RWPE2 (cell line): Measurements from ENCODE around the gene SNAPC3.
"Not testable (repeated sequence)": the region's sequence is repeated elsewhere in the genome, so short reads cannot be mapped to it uniquely, and the experiment has no call there.

Experiments used
- ATAC-seq: fragments of 200-7000 bp; cut with Tn5 transposase; 3 replicates; pipeline ENCODE4 v1.9.1; 2021; ENCODE audit warnings: low read depth
- DNase-seq: peaks from one replicate; pipeline ENCODE4 v3.0.0-alpha.2; 2020; ENCODE audit warnings: low spot score
- H3K27ac ChIP-seq: fragments of 450-650 bp; 2 replicates; pipeline ENCODE4 v1.5.1; 2017; ENCODE audit warnings: mild to moderate bottlenecking; ENCODE audit not compliant: poor library complexity, severe bottlenecking
- H3K27me3 ChIP-seq: fragments of 250-450 bp; sonication (Bioruptor Pico); 2 replicates; pipeline ENCODE4 v1.5.1; 2021; ENCODE audit warnings: mild to moderate bottlenecking, moderate library complexity; ENCODE audit not compliant: insufficient read depth, poor library complexity, severe bottlenecking
- H3K36me3 ChIP-seq: fragments of 250-450 bp; sonication (Bioruptor Pico); 2 replicates; pipeline ENCODE4 v1.5.1; 2020; ENCODE audit warnings: low read depth, mild to moderate bottlenecking, moderate library complexity
- H3K4me1 ChIP-seq: fragments of 250-450 bp; sonication (Bioruptor Pico); 2 replicates; pipeline ENCODE4 v1.5.1; 2021; ENCODE audit warnings: mild to moderate bottlenecking, moderate library complexity; ENCODE audit not compliant: insufficient read depth, poor library complexity, severe bottlenecking
- H3K4me3 ChIP-seq: fragments of 250-450 bp; sonication (Bioruptor Pico); 2 replicates; pipeline ENCODE4 v1.5.1; 2021; ENCODE audit warnings: mild to moderate bottlenecking, moderate library complexity; ENCODE audit not compliant: severe bottlenecking
- H3K9me3 ChIP-seq: fragments of 250-450 bp; sonication (Bioruptor Pico); 2 replicates; pipeline ENCODE4 v1.5.1; 2021; ENCODE audit warnings: mild to moderate bottlenecking, moderate library complexity; ENCODE audit not compliant: severe bottlenecking
- TF ChIP-seq, protein P1 (sequence below): fragments of 450-650 bp; IDR thresholded peaks from one replicate; pipeline ENCODE4 v1.5.1; 2017; ENCODE audit warnings: mild to moderate bottlenecking, moderate library complexity; ENCODE audit not compliant: poor library complexity, severe bottlenecking

Gene SNAPC3

DNA sequence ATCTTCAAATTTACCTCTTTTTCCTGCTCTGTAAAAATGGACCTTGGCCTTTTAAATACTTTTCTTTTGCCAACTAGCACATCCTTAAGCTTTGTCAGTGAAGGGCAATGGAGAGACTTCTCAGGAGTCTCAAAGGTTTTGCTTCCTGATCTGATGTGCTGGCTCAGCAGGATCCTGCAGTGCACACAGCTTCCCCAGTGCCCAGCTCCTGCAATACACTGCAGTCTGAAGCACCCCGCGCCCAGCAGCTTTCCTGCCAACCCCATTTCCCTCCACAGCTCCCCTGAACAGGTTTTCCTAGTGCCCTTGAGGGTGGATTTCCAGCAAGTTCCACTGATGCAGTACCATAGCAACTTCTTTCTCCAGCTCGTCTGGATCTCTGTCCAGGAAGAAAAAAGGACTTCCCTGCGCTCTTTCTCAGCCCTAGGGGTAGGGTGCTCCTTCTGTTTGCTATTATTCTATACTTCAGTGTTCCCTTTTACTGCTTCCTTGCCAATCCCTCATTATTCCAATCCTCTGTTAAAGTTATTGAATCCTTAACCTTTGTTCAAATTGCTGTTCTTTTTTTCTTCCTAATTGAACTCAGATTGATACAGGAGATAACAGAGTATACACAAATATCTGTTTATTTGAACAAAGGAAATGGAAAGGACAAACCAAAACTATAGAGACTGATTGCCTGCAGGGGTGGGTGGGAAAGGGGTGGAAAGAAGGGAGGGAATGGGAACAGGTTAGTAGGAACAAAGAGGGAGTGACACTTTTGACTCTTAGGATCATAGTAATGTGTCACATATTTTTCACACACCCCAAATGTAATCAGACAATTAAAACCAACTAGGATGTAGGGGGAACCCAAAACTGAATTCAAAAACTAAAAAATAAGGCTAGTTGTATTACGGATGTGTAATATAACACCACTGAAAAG lies 8.5 kb downstream of the SNAPC3 start:
- ATAC-seq (peak; percentile 46; the same call in 2 of the 3 replicates), DNase-seq (no peak)
- Histone ChIP-seq H3K4me1 (no peaks in the 10 kb centered on the region), H3K4me3 (no peak overlapping the region), H3K27ac (no peak overlapping the region), H3K27me3 (no peaks in the 10 kb centered on the region), H3K36me3 (peaks cover 69% of the 10 kb centered on the region), H3K9me3 (no peaks in the 10 kb centered on the region)
- TF ChIP-seq, protein P1, sequence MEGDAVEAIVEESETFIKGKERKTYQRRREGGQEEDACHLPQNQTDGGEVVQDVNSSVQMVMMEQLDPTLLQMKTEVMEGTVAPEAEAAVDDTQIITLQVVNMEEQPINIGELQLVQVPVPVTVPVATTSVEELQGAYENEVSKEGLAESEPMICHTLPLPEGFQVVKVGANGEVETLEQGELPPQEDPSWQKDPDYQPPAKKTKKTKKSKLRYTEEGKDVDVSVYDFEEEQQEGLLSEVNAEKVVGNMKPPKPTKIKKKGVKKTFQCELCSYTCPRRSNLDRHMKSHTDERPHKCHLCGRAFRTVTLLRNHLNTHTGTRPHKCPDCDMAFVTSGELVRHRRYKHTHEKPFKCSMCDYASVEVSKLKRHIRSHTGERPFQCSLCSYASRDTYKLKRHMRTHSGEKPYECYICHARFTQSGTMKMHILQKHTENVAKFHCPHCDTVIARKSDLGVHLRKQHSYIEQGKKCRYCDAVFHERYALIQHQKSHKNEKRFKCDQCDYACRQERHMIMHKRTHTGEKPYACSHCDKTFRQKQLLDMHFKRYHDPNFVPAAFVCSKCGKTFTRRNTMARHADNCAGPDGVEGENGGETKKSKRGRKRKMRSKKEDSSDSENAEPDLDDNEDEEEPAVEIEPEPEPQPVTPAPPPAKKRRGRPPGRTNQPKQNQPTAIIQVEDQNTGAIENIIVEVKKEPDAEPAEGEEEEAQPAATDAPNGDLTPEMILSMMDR = no peak

- H3K27ac ChIP-seq = no peak overlapping the region
- H3K27me3 ChIP-seq = no peaks in the 10 kb centered on the region
- H3K9me3 ChIP-seq = no peaks in the 10 kb centered on the region
- peaks cover 59% of the 10 kb centered on the region for H3K36me3 ChIP-seq
- TF ChIP-seq, protein P1 = no peak
- H3K4me1 ChIP-seq = no peaks in the 10 kb centered on the region
- H3K4me3 ChIP-seq = no peak overlapping the region
- ATAC-seq = no peak
- DNase-seq = no peak
These were observed 10.5 kb downstream of the SNAPC3 start for GRCh38 chr9:15433191-15433590.

DNA sequence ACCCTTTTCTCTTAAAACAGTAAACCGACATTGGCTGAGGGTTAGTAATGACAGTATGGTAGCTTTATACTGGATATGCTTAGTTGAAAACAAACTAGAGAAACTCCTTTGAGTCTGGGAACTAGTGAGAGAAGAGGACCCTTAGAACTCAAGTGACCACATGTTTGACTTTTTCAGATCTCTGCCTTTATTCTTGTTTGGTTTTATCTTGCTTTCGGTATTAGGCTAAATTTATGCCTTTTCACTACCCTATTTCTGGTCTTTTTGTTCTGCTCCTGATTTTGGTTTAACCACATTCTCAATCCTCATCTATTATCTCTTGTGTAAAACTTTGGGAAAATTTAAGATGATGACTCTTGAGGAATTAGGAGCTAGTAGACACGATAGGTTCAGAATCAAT lies 11.0 kb downstream of the SNAPC3 start:
- H3K9me3 ChIP-seq = no peaks in the 10 kb centered on the region
- peaks cover 62% of the 10 kb centered on the region for H3K36me3 ChIP-seq
- TF ChIP-seq, protein P1 = no peak
- H3K4me1 ChIP-seq = no peaks in the 10 kb centered on the region
- no peak overlapping the region for H3K27ac ChIP-seq
- H3K4me3 ChIP-seq = no peak overlapping the region
- ATAC-seq (no peak), DNase-seq (no peak)
- no peaks in the 10 kb centered on the region for H3K27me3 ChIP-seq

GRCh38 chr9:15438891-15439290 lies 16.2 kb downstream of the SNAPC3 start:
- no peaks in the 10 kb centered on the region for H3K4me1 ChIP-seq
- H3K27me3 ChIP-seq = no peaks in the 10 kb centered on the region
- DNase-seq (no peak), ATAC-seq (no peak)
- H3K4me3 ChIP-seq = no peak overlapping the region
- H3K36me3 ChIP-seq = peaks cover 60% of the 10 kb centered on the region
- H3K27ac ChIP-seq = no peak overlapping the region
- no peaks in the 10 kb centered on the region for H3K9me3 ChIP-seq
- TF ChIP-seq, protein P1 = no peak

DNA sequence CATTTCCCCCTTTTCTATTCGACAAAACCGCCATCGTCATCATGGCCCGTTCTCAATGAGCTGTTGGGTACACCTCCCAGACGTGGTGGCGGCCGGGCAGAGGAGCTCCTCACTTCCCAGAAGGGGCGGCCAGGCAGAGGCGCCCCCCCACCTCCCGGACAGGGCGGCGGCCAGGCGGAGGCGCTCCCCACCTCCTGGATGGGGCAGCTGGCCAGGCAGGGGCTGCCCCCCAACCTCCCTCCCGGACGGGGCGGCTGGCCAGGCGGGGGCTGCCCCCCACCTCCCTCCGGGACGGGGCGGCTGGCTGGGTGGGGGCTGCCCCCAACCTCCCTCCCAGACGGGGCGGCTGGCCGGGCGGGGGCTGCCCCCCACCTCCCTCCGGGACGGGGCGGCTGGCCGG lies 19.2 kb downstream of the SNAPC3 start:
- H3K36me3 ChIP-seq = peaks cover 68% of the 10 kb centered on the region
- DNase-seq, ATAC-seq, H3K4me3 ChIP-seq, H3K27me3 ChIP-seq, H3K27ac ChIP-seq, H3K4me1 ChIP-seq, H3K9me3 ChIP-seq: not testable (repeated sequence)

DNA sequence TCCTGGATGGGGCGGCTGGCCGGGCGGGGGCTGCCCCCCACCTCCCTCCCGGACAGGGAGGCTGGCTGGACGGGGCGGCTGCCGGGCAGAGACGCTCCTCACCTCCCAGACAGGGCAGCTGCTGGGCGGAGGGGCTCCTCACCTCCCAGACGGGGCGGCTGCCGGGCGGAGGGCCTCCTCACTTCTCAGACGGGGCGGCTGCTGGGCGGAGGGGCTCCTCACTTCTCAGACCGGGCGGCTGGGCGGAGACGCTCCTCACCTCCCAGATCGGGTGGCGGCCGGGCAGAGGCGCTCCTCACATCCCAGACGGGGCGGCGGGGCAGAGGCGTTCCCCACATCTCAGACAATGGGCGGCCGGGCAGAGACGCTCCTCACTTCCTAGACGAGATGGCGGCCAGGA lies 19.6 kb downstream of the SNAPC3 start:
- ATAC-seq, H3K4me3 ChIP-seq, H3K27me3 ChIP-seq, DNase-seq, H3K9me3 ChIP-seq, H3K4me1 ChIP-seq, H3K27ac ChIP-seq: not testable (repeated sequence)
- peaks cover 72% of the 10 kb centered on the region for H3K36me3 ChIP-seq
